HG02610 (cell line): ENCODE data around the gene GNB1L.
"Not testable (repeated sequence)": the region's sequence is repeated elsewhere in the genome, so short reads cannot be mapped to it uniquely, and the experiment has no call there.

Experiments used
- ATAC-seq: cut with Tn5 transposase; IDR thresholded peaks from one replicate; pipeline ENCODE4 v1.9.1; 2021; ENCODE audit warnings: mild to moderate bottlenecking, moderate library complexity; ENCODE audit not compliant: unreplicated experiment

GNB1L gene

GRCh38 chr22:19799322-19800190 is 55.1 kb downstream of the GNB1L start:
- ATAC-seq = no peak

DNA sequence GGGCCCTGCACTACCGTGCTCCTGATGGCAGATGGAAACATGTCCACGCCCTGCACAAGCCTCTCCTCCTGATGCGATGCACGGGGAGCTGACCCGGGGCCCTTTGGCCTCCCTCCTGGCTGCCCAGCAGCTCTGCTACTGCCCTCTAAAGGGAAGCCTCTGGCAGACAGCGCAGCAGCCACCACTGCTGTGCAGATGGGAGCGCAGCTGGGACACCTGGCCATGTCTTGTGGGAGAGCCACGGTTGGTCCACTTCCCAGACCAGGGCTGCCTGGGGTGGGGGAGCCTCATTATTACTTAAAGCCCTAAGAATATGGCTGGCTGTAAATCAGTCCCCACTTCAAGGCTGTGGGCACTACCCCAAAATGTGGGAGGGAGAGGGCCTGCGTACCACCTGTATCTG is 55.8 kb downstream of the GNB1L start:
- ATAC-seq = no peak

- no peak for ATAC-seq
These were observed 56.5 kb downstream of the GNB1L start for GRCh38 chr22:19798003-19798665.

GRCh38 chr22:19797086-19798002 is 57.3 kb downstream of the GNB1L start:
- no peak for ATAC-seq

DNA sequence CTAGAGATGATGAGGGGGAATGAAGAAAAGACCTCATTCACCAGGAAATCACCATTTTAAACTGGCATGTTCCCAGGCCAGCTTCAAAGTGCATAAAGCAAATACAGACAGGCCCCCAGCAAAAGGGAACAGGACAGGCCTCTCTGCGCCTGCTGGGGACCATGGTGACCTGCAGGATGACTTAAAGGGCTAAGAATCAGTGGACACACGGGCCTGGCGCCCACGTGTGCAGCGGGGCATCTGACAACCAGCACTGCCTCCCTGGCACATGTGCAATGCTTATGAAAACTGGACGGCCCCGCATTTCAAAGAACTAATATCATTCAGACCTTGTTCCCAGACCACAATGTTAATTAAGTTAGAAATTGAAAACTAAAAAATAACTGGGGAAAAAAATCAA is 58.5 kb downstream of the GNB1L start:
- ATAC-seq = no peak

- no peak for ATAC-seq
These were observed 59.1 kb downstream of the GNB1L start for GRCh38 chr22:19795617-19796008.

DNA sequence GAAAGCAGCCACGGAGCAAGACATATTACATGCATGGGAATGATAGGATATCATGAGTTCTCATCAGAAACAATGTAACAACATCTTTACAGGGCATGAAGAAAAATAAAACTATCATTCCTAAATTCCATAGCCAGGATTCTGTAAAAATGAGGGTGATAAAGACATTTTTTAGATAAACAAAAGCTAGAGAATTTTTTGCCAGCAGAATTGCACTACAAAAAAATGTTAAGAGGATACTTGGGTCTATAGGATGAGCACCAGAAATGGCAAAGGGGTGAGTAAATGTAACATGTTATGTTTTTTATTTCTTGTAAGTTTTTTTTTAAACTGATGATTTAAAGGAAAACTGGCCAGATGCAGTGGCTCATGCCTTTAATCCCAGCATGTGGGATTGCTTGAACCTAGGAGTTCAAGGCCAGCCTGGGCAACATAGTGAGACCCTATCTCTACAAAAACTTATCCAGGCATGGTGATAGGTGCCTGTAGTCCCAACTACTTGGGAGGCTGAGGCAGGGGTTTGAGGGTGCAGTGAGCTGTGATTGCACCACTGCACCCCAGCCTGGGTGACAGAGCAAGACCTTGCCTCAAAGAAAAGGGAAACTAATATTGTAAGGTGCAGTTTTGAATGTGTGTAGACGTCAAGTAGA is 60.9 kb downstream of the GNB1L start:
- ATAC-seq = no peak

GRCh38 chr22:19793161-19793560 is 61.5 kb downstream of the GNB1L start:
- no peak for ATAC-seq

DNA sequence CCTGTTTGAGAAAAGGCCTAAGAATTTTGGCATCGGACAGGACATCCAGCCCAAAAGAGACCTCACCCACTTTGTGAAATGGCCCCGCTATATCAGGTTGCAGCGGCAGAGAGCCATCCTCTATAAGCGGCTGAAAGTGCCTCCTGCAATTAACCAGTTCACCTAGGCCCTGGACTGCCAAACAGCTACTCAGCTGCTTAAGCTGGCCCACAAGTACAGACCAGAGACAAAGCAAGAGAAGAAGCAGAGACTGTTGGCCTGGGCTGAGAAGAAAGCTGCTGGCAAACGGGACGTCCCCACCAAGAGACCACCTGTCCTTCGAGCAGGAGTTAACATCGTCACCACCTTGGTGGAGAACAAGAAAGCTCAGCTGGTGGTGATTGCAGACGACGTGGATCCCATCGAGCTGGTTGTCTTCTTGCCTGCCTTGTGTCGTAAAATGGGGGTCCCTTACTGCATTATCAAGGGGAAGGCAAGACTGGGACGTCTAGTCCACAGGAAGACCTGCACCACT is 62.2 kb downstream of the GNB1L start:
- ATAC-seq = not testable (repeated sequence)

- ATAC-seq = no peak
These were observed 62.8 kb downstream of the GNB1L start for GRCh38 chr22:19791894-19792293.

DNA sequence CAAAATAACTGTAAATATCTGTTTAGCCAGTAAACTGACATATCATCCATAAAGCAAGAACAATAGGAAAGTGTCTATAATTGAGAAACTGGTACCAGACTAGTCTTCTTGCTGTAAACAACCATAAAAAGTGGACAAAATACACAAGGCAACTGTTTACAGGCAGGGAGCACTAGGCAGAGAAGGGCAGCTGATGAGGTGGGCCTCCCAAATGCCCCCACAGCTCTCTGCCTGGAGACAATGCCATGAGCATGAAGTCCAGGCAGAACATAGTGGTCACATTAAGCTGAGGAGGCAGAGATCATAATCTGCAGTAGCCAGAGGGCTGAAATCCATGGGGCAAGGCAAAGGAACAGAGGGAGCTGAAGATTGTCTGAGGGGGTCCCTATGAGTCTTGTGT is 63.4 kb downstream of the GNB1L start:
- no peak for ATAC-seq

DNA sequence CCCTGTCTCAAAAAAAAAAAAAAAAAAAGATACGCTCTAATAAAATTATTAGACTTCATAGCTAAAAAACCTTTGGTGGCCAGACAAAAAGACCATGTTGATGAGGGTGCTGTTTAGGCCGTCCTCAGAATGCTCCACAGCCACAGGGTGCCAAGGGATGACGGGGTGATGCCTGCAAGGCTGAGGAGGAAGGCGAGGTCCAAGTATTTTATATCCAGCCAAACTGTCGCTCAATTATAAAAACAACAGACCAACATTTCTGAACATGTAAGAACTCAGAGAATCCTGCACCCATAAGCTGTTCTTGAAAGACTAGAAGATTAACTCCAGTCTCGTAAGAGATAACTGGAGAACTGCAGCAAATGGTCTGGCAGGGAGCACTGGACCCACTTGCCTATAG is 64.8 kb downstream of the GNB1L start:
- ATAC-seq = no peak

DNA sequence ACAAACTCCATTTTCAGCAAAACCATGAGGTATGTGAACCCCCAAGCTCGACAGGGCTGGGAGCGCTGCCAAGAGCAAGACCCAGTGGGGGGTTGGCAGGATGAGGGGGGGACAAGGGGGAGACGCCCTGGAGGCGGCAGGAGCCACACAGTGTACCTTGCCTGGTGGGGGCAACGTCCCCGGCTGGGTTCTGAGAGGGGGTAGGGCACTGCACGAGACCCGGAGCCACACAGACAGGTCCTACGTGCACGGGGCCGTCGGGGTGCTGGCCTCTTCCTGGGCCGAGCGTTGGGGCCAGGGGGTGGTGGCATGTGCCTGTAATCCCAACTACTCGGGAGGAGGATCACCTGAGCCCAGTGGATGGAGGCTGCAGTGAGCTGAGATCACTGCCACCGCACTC is 65.3 kb downstream of the GNB1L start:
- ATAC-seq = no peak

DNA sequence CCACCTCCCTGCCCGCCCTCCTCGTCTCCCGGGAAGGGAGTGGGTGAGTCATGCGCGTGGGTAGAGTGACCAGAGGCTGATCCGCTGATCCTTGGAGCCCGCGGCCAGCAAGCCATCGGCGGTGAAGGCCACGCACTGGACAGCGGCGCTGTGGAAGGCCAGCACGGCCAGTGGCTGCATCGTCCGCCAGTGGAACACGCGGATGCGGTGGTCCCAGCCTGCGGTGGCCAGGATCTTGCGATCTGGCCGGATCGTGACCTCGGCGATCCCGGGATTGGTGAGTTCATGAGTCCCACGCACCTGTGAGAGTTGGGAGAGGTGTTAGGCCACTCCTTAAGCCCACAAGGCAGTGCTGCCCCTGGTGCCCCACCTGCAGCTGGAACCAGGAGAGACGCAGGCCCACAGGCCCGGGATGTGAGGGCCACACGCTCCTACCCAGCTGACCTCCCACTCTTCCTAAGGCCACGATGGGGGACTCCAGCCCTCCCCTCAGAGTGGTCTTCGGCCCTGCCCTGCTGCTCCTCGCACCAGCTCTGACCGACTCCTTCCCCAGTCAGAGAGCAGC is 65.9 kb downstream of the GNB1L start:
- no peak for ATAC-seq

DNA sequence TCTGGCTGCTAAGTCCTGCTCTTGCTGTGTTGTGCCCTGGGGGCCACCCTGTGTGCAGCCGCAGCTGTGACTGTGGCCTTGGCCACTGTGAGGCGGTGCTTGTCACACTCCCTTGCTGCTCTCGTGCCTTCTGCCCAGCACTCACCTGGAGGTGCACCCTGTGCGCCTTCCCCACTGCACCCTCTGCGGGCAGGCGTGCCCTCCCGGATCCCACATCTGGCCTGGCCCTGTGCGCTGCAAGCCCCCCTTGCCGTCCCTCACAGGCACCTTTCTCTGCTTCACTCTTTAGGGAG is 66.9 kb downstream of the GNB1L start:
- no peak for ATAC-seq

DNA sequence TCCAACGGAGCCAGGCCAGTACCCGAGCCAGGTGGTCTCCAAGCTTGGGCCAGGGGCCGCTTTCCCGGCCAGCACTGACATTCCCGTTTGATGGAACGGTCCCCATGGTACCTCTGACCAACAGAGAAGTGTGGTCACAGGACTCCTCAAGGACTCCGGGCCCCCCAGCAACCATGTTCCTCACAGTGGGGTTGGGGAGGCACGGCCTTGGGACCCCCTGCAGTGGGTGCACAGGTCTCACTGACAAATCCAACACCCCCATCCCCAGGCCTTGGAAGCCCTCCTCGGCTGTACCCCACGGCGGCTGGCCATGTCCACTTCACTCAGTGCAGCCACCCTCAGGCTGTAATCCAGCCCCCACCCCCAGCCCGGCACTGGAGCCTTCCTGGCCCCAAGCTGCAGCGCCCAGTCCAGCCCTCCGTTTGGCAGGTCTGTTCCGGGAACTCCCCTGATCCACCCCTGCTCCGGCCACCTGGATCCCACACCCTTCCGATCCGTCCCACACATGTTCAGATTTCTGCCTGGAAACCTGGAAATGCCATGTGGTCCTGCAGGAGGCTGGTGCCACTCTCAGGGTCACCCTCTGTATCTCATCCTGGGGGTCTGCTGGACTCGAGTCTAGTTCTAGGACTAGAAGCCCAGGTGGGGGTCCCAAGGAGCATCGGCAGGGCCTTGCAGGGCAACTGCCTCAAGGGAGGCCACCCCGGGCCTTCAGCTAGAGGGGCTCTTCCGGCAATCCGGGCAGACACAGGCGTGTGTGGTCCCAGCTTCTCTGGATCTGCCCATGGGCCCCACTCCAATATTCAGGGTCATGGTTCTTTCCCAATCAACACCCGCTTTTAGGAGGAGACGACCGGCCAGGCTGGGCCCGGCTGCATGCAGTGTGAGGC is 67.5 kb downstream of the GNB1L start:
- no peak for ATAC-seq

GRCh38 chr22:19786264-19786585 is 68.4 kb downstream of the GNB1L start:
- ATAC-seq = no peak

GRCh38 chr22:19785461-19786263 is 69.0 kb downstream of the GNB1L start:
- ATAC-seq = no peak
